PFSK-1 (cell line): ENCODE data around the gene DGCR8.

Experiments
- FOXP2 ChIP-seq: optimal IDR thresholded peaks from 2 replicates; pipeline ENCODE3; 2011; ENCODE audit warnings: borderline replicate concordance, control low read depth, inconsistent platforms; ENCODE audit not compliant: insufficient read depth; ENCODE audit errors: extremely low read length, extremely low read depth
- POLR2AphosphoS5 ChIP-seq: IDR thresholded peaks from 2 replicates; pipeline ENCODE4 v1.6.1; 2012; ENCODE audit warnings: low read depth, mild to moderate bottlenecking, control low read depth, low read length, moderate library complexity
- REST ChIP-seq, 2 experiments: IDR thresholded peaks; 2 replicates each; pipeline versions ENCODE4 v1.6.1 to v1.8.0; 2011 to 2012; ENCODE audit warnings: low read depth in 2 of 2, low read length in 2 of 2, control low read depth in 1 of 2, inconsistent platforms in 1 of 2, mild to moderate bottlenecking in 1 of 2, moderate library complexity in 1 of 2; ENCODE audit not compliant: insufficient read depth in 1 of 2
- TAF1 ChIP-seq: IDR thresholded peaks from 2 replicates; pipeline ENCODE4 v1.6.1; 2012; ENCODE audit warnings: low read length, control low read depth, borderline replicate concordance; ENCODE audit not compliant: insufficient read depth

- no peak for TF ChIP-seq TAF1
- TF ChIP-seq POLR2AphosphoS5, result no peak
- no peak for TF ChIP-seq REST (IDR thresholded peaks at IDR 0.05; ENCODE audit: insufficient read depth in 1 of 2, low read depth in 2 of 2, low read length in 2 of 2)
- TF ChIP-seq FOXP2, result no peak
These were observed 74.7 kb downstream of the DGCR8 start for GRCh38 chr22:20154602-20155187.
